ENCODE data around the gene EED.

Gene EED

DNA sequence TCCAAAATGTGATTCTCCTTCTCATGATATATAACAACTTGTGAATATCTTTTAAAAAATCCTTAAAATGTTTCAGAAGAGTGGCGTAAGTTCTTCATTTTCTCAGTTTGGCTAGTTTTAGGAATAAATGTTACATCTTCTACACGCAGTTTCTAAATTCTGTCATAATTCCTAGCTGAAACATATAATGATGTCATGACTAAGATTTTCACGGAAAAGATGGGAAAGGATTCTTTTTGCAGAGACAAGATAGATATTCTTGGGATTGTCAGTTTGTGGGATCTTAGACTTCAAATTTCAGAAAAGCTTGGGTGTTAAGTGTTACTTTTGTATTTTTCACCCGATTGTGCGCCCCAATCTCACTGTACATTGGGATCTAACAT is 1.7 kb downstream of the EED start:
- H3K4me3 ChIP-seq (ENCODE audit: insufficient read depth, low read depth, low read length, poor library complexity, severe bottlenecking), result peak overlapping the region; percentile 99
- H3K9me3 ChIP-seq (ENCODE audit: control insufficient read depth, low read length), result no peaks in the 10 kb centered on the region
- peak overlapping the region; percentile 99 for H3K27ac ChIP-seq (ENCODE audit: insufficient read depth, low read length, poor library complexity, severe bottlenecking)
- no peaks in the 10 kb centered on the region for H3K27me3 ChIP-seq (replicated peaks; ENCODE audit: control insufficient read depth, insufficient read depth, low read length, poor library complexity, severe bottlenecking)
- peaks cover 15% of the 10 kb centered on the region for H3K4me1 ChIP-seq (ENCODE audit: control insufficient read depth, insufficient read depth, low read length, poor library complexity, severe bottlenecking)
- DNase-seq, result no peak
- no peaks in the 10 kb centered on the region for H3K36me3 ChIP-seq (ENCODE audit: control insufficient read depth, insufficient read depth, low read length)

DNA sequence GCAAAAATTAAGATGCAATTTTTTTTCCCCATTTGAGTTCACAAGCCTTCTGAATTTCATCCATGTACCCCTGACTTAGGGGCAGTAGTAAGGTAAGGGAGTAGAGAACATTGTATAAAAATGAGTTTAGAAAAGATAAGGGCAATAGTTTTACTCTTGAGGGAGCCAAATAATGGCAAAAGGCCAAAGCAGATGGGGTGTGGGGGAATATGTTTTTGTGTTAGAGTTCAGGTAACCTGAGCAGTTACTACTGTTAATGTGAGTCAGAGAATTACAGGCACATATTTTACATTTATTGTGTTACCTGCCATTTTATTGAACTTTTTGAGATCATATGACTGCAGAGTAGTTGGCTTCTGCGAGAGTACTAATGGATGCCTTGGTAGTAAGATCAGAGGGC is 3.1 kb downstream of the EED start:
- Histone ChIP-seq H3K9me3 (ENCODE audit: control insufficient read depth, low read length) (no peaks in the 10 kb centered on the region), H3K36me3 (ENCODE audit: control insufficient read depth, insufficient read depth, low read length) (no peaks in the 10 kb centered on the region), H3K27me3 (replicated peaks; ENCODE audit: control insufficient read depth, insufficient read depth, low read length, poor library complexity, severe bottlenecking) (no peaks in the 10 kb centered on the region), H3K4me3 (ENCODE audit: insufficient read depth, low read depth, low read length, poor library complexity, severe bottlenecking) (no peak overlapping the region), H3K4me1 (ENCODE audit: control insufficient read depth, insufficient read depth, low read length, poor library complexity, severe bottlenecking) (peaks cover 15% of the 10 kb centered on the region), H3K27ac (ENCODE audit: insufficient read depth, low read length, poor library complexity, severe bottlenecking) (no peak overlapping the region)
- DNase-seq, result no peak

DNA sequence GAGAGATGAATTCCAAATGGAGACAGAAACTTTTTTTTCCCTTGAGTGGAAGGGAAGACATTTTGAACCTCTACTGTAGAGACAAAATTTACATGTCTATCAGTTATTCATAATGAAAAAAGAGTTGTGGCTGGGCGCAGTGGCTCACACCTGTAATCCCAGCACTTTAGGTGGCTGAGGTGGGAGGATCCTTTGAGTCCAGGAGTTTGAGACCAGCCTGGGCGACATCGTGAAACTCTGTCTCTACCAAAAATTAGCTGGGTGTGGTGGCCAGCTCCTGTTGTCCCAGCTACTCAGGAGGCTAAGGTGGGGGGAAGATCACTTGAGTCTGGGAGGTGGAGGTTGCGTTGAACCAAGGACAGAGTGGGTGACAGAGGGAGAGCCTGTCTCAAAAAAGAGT is 4.1 kb downstream of the EED start:
- DNase-seq, result no peak
- Histone ChIP-seq H3K27me3 (replicated peaks; ENCODE audit: control insufficient read depth, insufficient read depth, low read length, poor library complexity, severe bottlenecking) (no peaks in the 10 kb centered on the region), H3K27ac (ENCODE audit: insufficient read depth, low read length, poor library complexity, severe bottlenecking) (no peak overlapping the region), H3K36me3 (ENCODE audit: control insufficient read depth, insufficient read depth, low read length) (no peaks in the 10 kb centered on the region), H3K4me3 (ENCODE audit: insufficient read depth, low read depth, low read length, poor library complexity, severe bottlenecking) (no peak overlapping the region), H3K9me3 (ENCODE audit: control insufficient read depth, low read length) (no peaks in the 10 kb centered on the region), H3K4me1 (ENCODE audit: control insufficient read depth, insufficient read depth, low read length, poor library complexity, severe bottlenecking) (peaks cover 15% of the 10 kb centered on the region)

DNA sequence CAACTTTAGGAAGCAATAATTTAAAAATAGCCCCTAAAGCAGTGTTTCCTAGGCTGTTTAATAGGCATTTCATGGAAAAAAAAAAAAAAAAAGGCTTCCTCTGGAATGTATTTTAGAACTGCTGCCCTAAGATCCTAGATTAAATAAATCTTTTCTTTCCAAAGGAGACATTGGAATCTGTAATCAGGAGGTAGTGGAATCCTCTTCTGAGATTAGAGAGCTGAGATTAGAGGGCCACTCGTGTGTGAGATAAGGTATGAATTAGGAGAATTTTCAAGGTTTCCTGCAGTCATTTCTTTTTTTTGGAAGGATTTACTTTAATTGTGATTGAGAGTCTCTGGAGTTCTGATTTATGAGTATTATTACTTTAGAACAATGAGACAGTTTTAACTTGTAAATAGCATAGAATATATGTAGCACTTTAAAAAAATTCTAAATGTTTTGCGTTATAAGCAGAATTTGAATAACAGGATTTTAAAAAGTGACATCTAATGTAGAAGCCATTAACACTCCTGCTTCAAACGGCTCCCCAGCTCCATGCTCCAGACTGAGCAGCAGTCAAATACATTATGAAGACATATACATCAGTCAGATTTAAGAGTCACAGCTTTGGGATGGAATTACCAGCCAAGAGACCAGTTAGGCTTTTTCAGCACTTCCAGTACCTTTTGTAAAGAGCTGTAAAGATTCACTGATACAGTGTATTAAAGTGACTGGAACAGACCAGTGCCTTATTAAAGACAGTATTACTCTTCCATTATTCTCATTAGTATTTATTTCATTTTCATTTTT is 5.0 kb downstream of the EED start:
- H3K4me1 ChIP-seq (ENCODE audit: control insufficient read depth, insufficient read depth, low read length, poor library complexity, severe bottlenecking), result peaks cover 15% of the 10 kb centered on the region
- H3K27ac ChIP-seq (ENCODE audit: insufficient read depth, low read length, poor library complexity, severe bottlenecking), result no peak overlapping the region
- no peaks in the 10 kb centered on the region for H3K36me3 ChIP-seq (ENCODE audit: control insufficient read depth, insufficient read depth, low read length)
- no peak overlapping the region for H3K4me3 ChIP-seq (ENCODE audit: insufficient read depth, low read depth, low read length, poor library complexity, severe bottlenecking)
- no peak for DNase-seq
- H3K27me3 ChIP-seq (replicated peaks; ENCODE audit: control insufficient read depth, insufficient read depth, low read length, poor library complexity, severe bottlenecking), result no peaks in the 10 kb centered on the region
- no peaks in the 10 kb centered on the region for H3K9me3 ChIP-seq (ENCODE audit: control insufficient read depth, low read length)

DNA sequence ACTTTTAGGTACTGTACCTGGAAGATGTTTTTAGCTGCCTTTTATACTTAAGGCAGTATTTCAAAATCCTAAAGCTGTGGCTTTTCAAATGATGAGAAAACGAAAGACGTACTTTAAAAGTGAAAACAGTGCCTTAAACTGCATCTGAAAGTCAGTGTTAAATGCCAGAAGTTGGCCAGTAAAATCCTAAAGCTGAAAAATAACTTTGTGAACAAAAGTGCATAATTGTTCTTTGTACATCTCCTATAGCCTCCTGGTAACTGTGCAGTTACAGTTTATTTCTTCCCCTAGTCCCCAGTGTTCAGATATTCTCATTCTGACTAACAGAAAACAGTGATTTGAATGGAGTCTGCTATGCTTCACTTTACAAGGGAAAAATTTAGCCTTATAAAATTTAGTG is 6.8 kb downstream of the EED start:
- Histone ChIP-seq H3K9me3 (ENCODE audit: control insufficient read depth, low read length) (no peaks in the 10 kb centered on the region), H3K36me3 (ENCODE audit: control insufficient read depth, insufficient read depth, low read length) (peaks cover 5% of the 10 kb centered on the region), H3K27me3 (replicated peaks; ENCODE audit: control insufficient read depth, insufficient read depth, low read length, poor library complexity, severe bottlenecking) (no peaks in the 10 kb centered on the region), H3K4me1 (ENCODE audit: control insufficient read depth, insufficient read depth, low read length, poor library complexity, severe bottlenecking) (peaks cover 12% of the 10 kb centered on the region), H3K27ac (ENCODE audit: insufficient read depth, low read length, poor library complexity, severe bottlenecking) (no peak overlapping the region), H3K4me3 (ENCODE audit: insufficient read depth, low read depth, low read length, poor library complexity, severe bottlenecking) (no peak overlapping the region)
- no peak for DNase-seq

DNA sequence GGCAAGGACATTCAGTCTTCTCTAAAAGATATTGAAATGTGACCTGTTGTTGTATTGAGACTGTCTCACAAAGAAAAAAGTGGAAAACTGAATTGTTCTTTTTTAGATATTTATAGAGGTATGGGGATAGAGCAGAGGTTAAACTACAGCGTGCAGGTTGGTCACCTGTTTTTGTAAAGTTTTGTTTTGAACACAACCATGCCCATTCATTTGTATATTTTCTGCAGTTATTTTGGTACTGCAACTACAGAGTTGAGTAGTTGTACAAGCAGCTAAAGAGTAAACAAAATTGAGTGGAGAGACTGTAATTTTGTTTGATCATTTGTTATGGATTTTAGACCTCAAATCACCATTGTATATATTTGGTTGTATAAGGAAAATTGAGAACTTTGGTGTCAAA is 11.3 kb downstream of the EED start:
- DNase-seq, result no peak
- Histone ChIP-seq H3K4me3 (ENCODE audit: insufficient read depth, low read depth, low read length, poor library complexity, severe bottlenecking) (no peak overlapping the region), H3K36me3 (ENCODE audit: control insufficient read depth, insufficient read depth, low read length) (peaks cover 35% of the 10 kb centered on the region), H3K27ac (ENCODE audit: insufficient read depth, low read length, poor library complexity, severe bottlenecking) (no peak overlapping the region), H3K4me1 (ENCODE audit: control insufficient read depth, insufficient read depth, low read length, poor library complexity, severe bottlenecking) (no peaks in the 10 kb centered on the region), H3K9me3 (ENCODE audit: control insufficient read depth, low read length) (no peaks in the 10 kb centered on the region), H3K27me3 (replicated peaks; ENCODE audit: control insufficient read depth, insufficient read depth, low read length, poor library complexity, severe bottlenecking) (no peaks in the 10 kb centered on the region)

DNA sequence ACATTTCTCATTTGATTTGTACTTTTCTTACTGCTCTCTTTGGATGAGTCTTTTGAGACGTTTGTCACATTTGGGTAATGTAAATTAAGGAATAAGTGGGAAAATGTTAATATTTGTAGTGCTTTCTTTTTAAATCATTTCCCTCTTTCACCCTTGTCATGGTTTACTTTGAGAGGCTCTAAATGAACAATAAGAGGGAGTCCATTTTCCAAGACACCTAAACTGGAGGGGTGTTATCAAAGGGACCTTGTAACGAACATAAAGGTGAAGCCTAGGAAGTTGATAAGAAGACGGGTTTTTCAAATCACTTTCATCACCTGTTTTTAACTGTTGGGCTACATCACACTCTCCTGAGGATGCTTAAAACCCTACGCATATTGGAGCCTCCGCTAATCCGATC is 12.1 kb downstream of the EED start:
- H3K4me1 ChIP-seq (ENCODE audit: control insufficient read depth, insufficient read depth, low read length, poor library complexity, severe bottlenecking), result no peaks in the 10 kb centered on the region
- H3K4me3 ChIP-seq (ENCODE audit: insufficient read depth, low read depth, low read length, poor library complexity, severe bottlenecking), result no peak overlapping the region
- peaks cover 35% of the 10 kb centered on the region for H3K36me3 ChIP-seq (ENCODE audit: control insufficient read depth, insufficient read depth, low read length)
- no peaks in the 10 kb centered on the region for H3K9me3 ChIP-seq (ENCODE audit: control insufficient read depth, low read length)
- DNase-seq, result no peak
- H3K27ac ChIP-seq (ENCODE audit: insufficient read depth, low read length, poor library complexity, severe bottlenecking), result no peak overlapping the region
- no peaks in the 10 kb centered on the region for H3K27me3 ChIP-seq (replicated peaks; ENCODE audit: control insufficient read depth, insufficient read depth, low read length, poor library complexity, severe bottlenecking)

DNA sequence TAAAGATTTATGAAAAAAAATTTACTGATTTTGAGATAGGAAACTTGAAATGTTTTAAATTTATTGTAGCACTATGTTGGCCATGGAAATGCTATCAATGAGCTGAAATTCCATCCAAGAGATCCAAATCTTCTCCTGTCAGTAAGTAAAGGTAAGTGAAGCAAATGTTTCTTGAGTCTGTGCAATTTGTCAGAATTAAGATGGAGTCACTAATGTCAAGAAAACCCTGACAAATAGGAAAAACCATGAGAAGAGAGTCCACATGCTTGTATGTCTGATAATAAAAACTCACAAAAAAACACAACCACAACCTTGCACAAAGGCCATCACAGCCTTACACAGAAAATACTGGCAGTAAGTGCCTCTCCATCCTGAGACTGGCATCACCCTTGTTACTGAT is 12.9 kb downstream of the EED start:
- H3K9me3 ChIP-seq (ENCODE audit: control insufficient read depth, low read length), result no peaks in the 10 kb centered on the region

DNA sequence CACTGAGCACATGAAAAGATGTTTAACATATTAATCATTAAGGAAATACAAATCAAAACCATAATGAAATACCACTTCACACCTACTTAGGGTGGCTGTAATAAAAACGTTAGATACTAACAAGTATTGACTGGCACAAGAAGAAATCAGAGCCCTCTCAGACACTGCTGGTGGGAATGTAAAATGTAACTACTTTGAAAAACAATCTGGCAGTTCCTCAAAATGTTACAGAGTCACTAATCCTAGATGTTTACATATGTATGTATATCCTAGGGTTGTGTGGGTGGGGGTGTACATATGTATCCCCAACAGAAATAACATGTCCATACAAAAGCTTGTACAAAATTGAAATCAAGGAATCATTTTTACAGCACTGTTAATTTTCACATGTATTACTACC is 15.2 kb downstream of the EED start:
- H3K27me3 ChIP-seq (replicated peaks; ENCODE audit: control insufficient read depth, insufficient read depth, low read length, poor library complexity, severe bottlenecking), result no peaks in the 10 kb centered on the region
- no peaks in the 10 kb centered on the region for H3K4me1 ChIP-seq (ENCODE audit: control insufficient read depth, insufficient read depth, low read length, poor library complexity, severe bottlenecking)
- DNase-seq, result no peak
- no peak overlapping the region for H3K4me3 ChIP-seq (ENCODE audit: insufficient read depth, low read depth, low read length, poor library complexity, severe bottlenecking)
- H3K27ac ChIP-seq (ENCODE audit: insufficient read depth, low read length, poor library complexity, severe bottlenecking), result no peak overlapping the region
- peaks cover 41% of the 10 kb centered on the region for H3K36me3 ChIP-seq (ENCODE audit: control insufficient read depth, insufficient read depth, low read length)
- H3K9me3 ChIP-seq (ENCODE audit: control insufficient read depth, low read length), result no peaks in the 10 kb centered on the region

More for the DNA sequence above, 12.9 kb downstream of the EED start:
- Histone ChIP-seq H3K4me3 (ENCODE audit: insufficient read depth, low read depth, low read length, poor library complexity, severe bottlenecking) (no peak overlapping the region), H3K36me3 (ENCODE audit: control insufficient read depth, insufficient read depth, low read length) (peaks cover 35% of the 10 kb centered on the region), H3K4me1 (ENCODE audit: control insufficient read depth, insufficient read depth, low read length, poor library complexity, severe bottlenecking) (no peaks in the 10 kb centered on the region), H3K27ac (ENCODE audit: insufficient read depth, low read length, poor library complexity, severe bottlenecking) (no peak overlapping the region), H3K27me3 (replicated peaks; ENCODE audit: control insufficient read depth, insufficient read depth, low read length, poor library complexity, severe bottlenecking) (no peaks in the 10 kb centered on the region)
- DNase-seq, result no peak

DNA sequence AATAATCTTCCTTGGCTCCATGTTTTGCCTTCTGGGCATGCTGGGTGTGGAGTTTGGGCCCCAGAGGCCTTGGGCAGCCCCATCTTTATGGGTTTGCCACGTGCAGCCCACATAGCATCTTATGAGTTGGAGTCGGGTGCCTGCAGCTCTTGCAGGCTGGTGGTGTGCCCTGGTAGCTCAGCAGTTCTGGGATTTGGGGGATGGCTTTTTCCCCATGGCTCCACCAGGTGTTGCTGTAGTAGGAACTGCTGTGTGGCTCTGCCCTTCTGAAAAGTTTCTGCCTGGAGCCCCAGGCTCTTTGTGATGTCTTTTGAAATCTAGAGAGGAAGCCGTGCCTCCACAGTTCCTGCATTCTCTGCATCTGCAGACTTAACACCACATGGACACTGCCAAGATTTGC is 16.8 kb downstream of the EED start:
- H3K4me1 ChIP-seq (ENCODE audit: control insufficient read depth, insufficient read depth, low read length, poor library complexity, severe bottlenecking), result no peaks in the 10 kb centered on the region
- H3K27ac ChIP-seq (ENCODE audit: insufficient read depth, low read length, poor library complexity, severe bottlenecking), result no peak overlapping the region
- H3K9me3 ChIP-seq (ENCODE audit: control insufficient read depth, low read length), result no peaks in the 10 kb centered on the region
- H3K27me3 ChIP-seq (replicated peaks; ENCODE audit: control insufficient read depth, insufficient read depth, low read length, poor library complexity, severe bottlenecking), result no peaks in the 10 kb centered on the region
- no peak overlapping the region for H3K4me3 ChIP-seq (ENCODE audit: insufficient read depth, low read depth, low read length, poor library complexity, severe bottlenecking)
- peaks cover 36% of the 10 kb centered on the region for H3K36me3 ChIP-seq (ENCODE audit: control insufficient read depth, insufficient read depth, low read length)
- no peak for DNase-seq
